ENCODE results near the gene EMX1.

The EMX1 gene

DNA sequence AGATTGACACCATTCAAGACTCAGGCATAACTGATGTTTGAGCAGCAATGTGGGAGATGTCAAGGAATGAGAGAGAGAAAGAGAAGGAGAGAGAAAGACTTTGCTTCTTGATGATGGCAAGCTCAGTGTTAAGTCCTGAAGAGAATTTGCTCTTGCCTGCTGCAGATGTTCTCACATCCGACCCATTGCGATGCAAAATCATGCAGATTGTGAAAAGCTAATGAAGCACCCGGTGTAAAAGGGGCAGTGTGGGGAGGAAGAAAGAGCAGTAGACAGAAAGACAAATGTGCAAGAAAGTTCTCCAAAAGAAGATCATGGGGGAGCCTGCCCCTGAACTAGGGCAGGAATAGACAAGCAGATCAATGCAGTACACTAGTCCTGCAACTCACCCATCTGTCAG is 57.7 kb downstream of the EMX1 start:
- DNase-seq (ENCODE audit: low read depth in 1 of 2, low spot score in 1 of 2): no peak
- in situ Hi-C loops (cut with HindIII; ENCODE audit: low pct_unique_long_range_greater_than_20kb, low sequenced_read_pairs): no loop called here
- no peak for TF ChIP-seq JUND (IDR thresholded peaks at IDR 0.05; ENCODE audit: low read depth)

DNA sequence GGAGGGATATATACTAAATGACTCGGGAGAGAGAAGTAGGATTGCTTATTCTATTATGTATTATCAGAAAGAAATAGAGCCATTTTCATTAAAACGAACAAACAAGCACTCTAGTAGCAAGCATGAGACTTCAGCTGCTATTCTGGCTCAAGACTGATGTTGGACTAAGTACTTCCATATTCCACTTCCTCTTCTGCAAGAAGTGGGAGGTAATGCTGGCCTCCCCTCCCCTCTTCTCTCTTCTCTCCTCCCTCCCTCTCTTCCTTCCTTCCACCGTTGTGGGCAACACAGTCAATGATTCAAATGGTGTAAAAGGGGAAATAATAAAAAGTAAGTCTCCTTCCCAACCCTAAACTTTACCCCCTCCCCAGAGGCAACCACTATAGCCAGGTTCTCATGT is 62.6 kb downstream of the EMX1 start:
- no peak for DNase-seq (ENCODE audit: low read depth in 1 of 2, low spot score in 1 of 2)
- in situ Hi-C loops (cut with HindIII; ENCODE audit: low pct_unique_long_range_greater_than_20kb, low sequenced_read_pairs): no loop called here
- TF ChIP-seq JUND (IDR thresholded peaks at IDR 0.05; ENCODE audit: low read depth): no peak

DNA sequence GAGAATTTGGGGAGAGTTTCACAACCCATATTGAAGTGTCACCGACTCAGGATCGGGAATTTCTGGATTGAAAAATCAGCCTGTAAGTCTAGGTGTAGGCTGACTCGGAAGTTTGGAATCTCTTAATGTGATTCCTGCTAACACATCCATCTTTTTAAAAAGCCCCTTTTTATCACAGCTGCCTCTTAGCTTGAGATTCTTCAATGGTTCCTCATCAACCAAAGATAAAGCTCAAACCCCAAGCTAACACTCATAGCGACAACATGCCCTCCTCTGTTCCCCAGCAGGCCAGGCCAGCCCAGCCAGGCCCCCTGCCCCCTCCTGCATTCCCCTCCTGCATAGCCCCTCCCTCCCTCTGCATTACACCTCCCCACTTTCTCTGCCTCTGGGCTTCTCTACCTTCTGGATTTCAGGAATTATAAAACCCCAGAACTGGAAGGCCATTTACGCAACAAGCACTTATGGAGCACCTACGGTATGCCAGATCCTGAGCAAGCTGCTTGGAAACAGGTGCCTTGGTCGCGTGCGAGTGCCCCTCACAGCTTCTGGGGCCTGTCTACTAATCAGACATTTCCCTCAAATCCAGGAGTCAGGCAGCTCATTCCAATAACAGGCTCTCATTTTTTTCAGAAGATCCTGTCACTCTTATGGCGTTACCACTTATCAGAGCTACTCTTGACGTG is 63.4 kb downstream of the EMX1 start:
- no peak for TF ChIP-seq JUND (IDR thresholded peaks at IDR 0.05; ENCODE audit: low read depth)
- in situ Hi-C loops (cut with HindIII; ENCODE audit: low pct_unique_long_range_greater_than_20kb, low sequenced_read_pairs): no loop called here
- no peak for DNase-seq (ENCODE audit: low read depth in 1 of 2, low spot score in 1 of 2)

DNA sequence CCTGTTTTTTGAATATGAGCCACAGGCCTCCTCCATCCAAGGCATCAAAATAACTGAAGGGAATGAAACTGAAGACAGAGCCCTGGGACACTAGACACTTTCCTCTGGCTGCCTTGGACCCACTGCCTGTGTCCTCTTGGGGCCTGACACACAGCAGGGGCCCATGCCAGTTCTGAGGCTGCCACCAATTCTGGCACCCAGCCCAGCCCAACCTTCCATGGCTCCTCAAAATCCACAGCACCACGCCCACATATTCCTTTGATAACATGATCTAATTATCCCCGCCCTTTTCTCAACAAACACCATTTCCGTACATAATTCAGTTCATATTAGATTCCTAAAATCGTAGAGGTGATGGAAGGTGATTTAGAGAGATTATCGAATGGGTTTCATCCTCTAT is 64.2 kb downstream of the EMX1 start:
- in situ Hi-C loops (cut with HindIII; ENCODE audit: low pct_unique_long_range_greater_than_20kb, low sequenced_read_pairs): no loop called here
- DNase-seq (ENCODE audit: low read depth in 1 of 2, low spot score in 1 of 2): no peak
- no peak for TF ChIP-seq JUND (IDR thresholded peaks at IDR 0.05; ENCODE audit: low read depth)

DNA sequence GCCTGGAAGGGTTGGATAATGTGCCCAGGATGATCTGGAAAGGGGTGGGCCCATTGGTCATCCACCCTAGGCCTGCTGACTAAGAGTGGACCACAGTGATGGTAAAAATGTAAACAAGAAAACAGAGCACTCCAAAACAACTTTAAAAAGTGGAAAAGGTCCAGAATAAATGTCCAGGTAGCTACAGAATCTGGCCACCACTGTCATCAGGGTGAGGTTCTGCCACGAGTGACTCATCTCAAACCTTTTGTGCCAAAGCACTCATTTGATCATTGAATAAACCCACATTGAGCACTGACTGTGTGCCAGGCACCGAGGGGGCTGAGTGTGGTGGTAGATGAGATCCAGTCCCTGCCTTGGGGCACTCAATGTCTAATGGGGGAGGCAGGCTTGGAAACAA is 64.9 kb downstream of the EMX1 start:
- no peak for DNase-seq (ENCODE audit: low read depth in 1 of 2, low spot score in 1 of 2)
- TF ChIP-seq JUND (IDR thresholded peaks at IDR 0.05; ENCODE audit: low read depth): no peak
- in situ Hi-C loops (cut with HindIII; ENCODE audit: low pct_unique_long_range_greater_than_20kb, low sequenced_read_pairs): no loop called here

DNA sequence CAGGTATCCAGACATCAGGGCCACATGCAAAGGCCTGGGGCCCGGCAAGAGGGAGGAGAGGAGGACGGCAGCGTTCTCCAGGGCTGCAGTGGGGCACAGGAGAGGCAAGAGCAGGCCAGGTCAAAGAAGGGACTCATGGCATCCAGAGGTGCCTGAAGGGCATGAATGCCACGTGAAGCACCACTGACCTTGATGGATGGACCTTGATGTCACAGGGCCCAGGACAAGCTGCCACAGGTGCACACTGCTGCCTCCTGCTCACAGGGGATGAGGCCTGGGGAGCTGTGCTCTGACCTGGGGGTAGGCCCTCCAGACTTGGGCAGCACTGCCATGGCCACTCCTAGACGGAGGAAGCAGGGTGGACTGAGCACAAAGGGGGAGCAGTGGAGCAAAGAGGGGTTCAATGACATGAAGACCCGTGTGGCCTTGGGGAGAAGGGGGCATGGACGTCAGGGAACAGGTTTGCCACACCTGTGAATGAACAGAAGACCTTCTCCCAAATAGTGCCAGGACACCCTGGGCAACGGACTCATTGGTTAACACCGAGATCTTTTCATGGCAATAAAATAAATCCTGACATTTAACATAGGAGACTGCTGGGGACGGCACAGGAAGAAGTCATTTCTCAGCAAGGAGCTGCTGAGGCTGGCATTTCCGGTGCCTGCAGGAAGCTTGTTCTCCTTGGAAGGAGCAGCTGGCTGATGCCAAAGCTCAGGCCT is 65.6 kb downstream of the EMX1 start:
- no peak for TF ChIP-seq JUND (IDR thresholded peaks at IDR 0.05; ENCODE audit: low read depth)
- no peak for DNase-seq (ENCODE audit: low read depth in 1 of 2, low spot score in 1 of 2)
- in situ Hi-C loops (cut with HindIII; ENCODE audit: low pct_unique_long_range_greater_than_20kb, low sequenced_read_pairs): no loop called here

DNA sequence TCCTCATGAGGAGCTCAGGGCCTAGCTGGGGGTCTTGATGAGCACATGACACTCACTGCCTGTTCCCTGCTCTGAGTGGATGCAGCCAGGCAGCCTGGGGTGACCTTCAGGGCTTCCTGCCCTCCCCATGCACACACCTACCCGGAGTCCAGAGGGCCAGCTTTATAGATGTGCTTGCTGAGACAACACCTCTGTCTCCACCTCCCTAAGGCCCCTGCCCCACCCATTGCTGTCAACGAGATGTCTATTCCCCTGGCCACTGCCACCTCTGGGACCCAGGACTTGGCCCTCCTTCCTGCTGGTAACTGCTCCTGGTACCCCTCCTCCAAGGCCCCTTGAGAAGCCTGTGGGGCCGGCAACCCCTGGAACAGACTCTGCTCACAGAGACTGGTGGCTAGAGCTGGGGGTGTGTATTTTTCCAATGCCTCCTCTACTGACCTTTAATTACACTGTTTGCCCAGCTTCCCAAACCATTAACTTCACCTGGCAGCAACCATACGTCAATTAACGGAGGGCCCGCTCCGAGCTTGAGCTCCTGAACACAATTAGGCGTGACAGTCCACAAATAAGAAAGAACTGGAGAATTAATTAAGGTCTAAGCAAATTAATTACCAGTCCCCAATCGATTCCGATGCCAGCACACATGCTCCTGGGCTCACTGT is 66.3 kb downstream of the EMX1 start:
- in situ Hi-C loops (cut with HindIII; ENCODE audit: low pct_unique_long_range_greater_than_20kb, low sequenced_read_pairs): no loop called here
- TF ChIP-seq JUND (IDR thresholded peaks at IDR 0.05; ENCODE audit: low read depth): no peak
- no peak for DNase-seq (ENCODE audit: low read depth in 1 of 2, low spot score in 1 of 2)

DNA sequence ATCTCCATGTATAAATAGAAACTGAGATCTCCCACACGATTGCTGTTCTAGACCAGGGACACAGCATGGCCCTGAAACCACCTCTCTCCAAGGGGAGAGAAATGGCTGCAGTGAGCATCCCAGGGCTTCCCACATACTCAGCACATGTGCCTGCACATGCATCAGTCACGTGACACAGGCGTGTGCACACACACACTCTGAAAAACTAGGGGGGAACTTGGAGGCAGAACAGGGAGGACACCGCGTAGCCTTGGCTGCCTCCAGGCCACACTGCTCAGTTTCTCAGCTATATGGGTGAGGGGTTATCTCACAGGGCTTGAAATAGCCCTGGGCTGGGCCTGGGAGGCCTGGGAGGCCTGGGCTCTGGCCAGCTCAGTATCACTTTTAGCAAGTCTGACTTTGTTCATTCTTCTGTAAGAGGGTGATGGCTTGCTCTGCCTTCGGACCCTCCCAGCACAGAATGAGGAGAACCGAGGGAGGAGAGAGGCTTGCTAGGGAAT is 66.9 kb downstream of the EMX1 start:
- no peak for DNase-seq (ENCODE audit: low read depth in 1 of 2, low spot score in 1 of 2)
- in situ Hi-C loops (cut with HindIII; ENCODE audit: low pct_unique_long_range_greater_than_20kb, low sequenced_read_pairs): no loop called here
- TF ChIP-seq JUND (IDR thresholded peaks at IDR 0.05; ENCODE audit: low read depth): no peak

Measured in T47D (cell line).